ENCODE data around the gene NGRN. TPM values are rescaled to one million over a fixed set of nuclear protein-coding genes. Genes with fewer than 3 reads are reported as not detected.

The NGRN gene
- polyA plus RNA-seq, 1 of the 3 experiments (the other 2 are of a cell fraction) = 48.2 TPM

GRCh38 chr15:90225047-90225446 lies 40.4 kb upstream of the NGRN start:
- no peaks in the 10 kb centered on the region for H3K9me2 ChIP-seq
- H3K4me2 ChIP-seq = no peak overlapping the region
- no peaks in the 10 kb centered on the region for H3K27me3 ChIP-seq (ENCODE audit: insufficient read depth)
- no peaks in the 10 kb centered on the region for H3K79me2 ChIP-seq (ENCODE audit: insufficient read depth)
- H2AFZ ChIP-seq (ENCODE audit: low read depth) = no peak overlapping the region
- TF ChIP-seq JUND (IDR thresholded peaks at IDR 0.05) = no peak
- no peak for TF ChIP-seq ZBTB33 (IDR thresholded peaks at IDR 0.05; ENCODE audit: borderline replicate concordance, low read depth)
- TF ChIP-seq GATA2 (CRISPR knock-in tag; IDR thresholded peaks at IDR 0.05) = no peak
- no peak for TF ChIP-seq CHD2 (IDR thresholded peaks at IDR 0.05; ENCODE audit: low read length, partially characterized antibody)
- TF ChIP-seq, protein P1, sequence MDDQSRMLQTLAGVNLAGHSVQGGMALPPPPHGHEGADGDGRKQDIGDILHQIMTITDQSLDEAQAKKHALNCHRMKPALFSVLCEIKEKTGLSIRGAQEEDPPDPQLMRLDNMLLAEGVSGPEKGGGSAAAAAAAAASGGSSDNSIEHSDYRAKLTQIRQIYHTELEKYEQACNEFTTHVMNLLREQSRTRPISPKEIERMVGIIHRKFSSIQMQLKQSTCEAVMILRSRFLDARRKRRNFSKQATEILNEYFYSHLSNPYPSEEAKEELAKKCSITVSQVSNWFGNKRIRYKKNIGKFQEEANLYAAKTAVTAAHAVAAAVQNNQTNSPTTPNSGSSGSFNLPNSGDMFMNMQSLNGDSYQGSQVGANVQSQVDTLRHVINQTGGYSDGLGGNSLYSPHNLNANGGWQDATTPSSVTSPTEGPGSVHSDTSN (IDR thresholded peaks at IDR 0.05) = no peak
- TF ChIP-seq, protein P2, sequence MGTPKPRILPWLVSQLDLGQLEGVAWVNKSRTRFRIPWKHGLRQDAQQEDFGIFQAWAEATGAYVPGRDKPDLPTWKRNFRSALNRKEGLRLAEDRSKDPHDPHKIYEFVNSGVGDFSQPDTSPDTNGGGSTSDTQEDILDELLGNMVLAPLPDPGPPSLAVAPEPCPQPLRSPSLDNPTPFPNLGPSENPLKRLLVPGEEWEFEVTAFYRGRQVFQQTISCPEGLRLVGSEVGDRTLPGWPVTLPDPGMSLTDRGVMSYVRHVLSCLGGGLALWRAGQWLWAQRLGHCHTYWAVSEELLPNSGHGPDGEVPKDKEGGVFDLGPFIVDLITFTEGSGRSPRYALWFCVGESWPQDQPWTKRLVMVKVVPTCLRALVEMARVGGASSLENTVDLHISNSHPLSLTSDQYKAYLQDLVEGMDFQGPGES (IDR thresholded peaks at IDR 0.05; ENCODE audit: low read depth, low read length) = no peak
- no peak for TF ChIP-seq ELF1 (IDR thresholded peaks at IDR 0.05)
- TF ChIP-seq EP300 (IDR thresholded peaks at IDR 0.05; ENCODE audit: borderline replicate concordance in 1 of 2, low read depth in 1 of 2, low read length in 1 of 2) = no peak
- TF ChIP-seq, protein P3, sequence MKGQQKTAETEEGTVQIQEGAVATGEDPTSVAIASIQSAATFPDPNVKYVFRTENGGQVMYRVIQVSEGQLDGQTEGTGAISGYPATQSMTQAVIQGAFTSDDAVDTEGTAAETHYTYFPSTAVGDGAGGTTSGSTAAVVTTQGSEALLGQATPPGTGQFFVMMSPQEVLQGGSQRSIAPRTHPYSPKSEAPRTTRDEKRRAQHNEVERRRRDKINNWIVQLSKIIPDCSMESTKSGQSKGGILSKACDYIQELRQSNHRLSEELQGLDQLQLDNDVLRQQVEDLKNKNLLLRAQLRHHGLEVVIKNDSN (IDR thresholded peaks at IDR 0.05; ENCODE audit: borderline replicate concordance, low read depth) = no peak
- no peak for TF ChIP-seq NRF1 (IDR thresholded peaks at IDR 0.05; ENCODE audit: low read depth, low read length)
- no peak for TF ChIP-seq TAF1 (IDR thresholded peaks at IDR 0.05; ENCODE audit: borderline replicate concordance, low read depth, low read length)
- TF ChIP-seq, protein P4, sequence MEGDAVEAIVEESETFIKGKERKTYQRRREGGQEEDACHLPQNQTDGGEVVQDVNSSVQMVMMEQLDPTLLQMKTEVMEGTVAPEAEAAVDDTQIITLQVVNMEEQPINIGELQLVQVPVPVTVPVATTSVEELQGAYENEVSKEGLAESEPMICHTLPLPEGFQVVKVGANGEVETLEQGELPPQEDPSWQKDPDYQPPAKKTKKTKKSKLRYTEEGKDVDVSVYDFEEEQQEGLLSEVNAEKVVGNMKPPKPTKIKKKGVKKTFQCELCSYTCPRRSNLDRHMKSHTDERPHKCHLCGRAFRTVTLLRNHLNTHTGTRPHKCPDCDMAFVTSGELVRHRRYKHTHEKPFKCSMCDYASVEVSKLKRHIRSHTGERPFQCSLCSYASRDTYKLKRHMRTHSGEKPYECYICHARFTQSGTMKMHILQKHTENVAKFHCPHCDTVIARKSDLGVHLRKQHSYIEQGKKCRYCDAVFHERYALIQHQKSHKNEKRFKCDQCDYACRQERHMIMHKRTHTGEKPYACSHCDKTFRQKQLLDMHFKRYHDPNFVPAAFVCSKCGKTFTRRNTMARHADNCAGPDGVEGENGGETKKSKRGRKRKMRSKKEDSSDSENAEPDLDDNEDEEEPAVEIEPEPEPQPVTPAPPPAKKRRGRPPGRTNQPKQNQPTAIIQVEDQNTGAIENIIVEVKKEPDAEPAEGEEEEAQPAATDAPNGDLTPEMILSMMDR (IDR thresholded peaks at IDR 0.05) = no peak
- TF ChIP-seq FOSL2 (IDR thresholded peaks at IDR 0.05; ENCODE audit: borderline replicate concordance, low read depth) = no peak
- TF ChIP-seq EZH2phosphoT487 (IDR thresholded peaks at IDR 0.05; ENCODE audit: borderline replicate concordance, low read depth) = no peak
- TF ChIP-seq REST (IDR thresholded peaks at IDR 0.05; ENCODE audit: low read depth, low read length) = no peak
- TF ChIP-seq FOXM1 (IDR thresholded peaks at IDR 0.05; ENCODE audit: low read depth) = no peak
- TF ChIP-seq MXI1 (IDR thresholded peaks at IDR 0.05; ENCODE audit: low read depth, low read length) = no peak
- no peak for TF ChIP-seq RCOR1 (IDR thresholded peaks at IDR 0.05; ENCODE audit: low read length)
- TF ChIP-seq YY1 (IDR thresholded peaks at IDR 0.05; ENCODE audit: low read depth) = no peak
- no peak for TF ChIP-seq TCF12 (IDR thresholded peaks at IDR 0.05)
- no peaks in the 10 kb centered on the region for H3F3A ChIP-seq (replicated peaks; ENCODE audit: insufficient read depth)
- no peak overlapping the region for H3K9ac ChIP-seq
- CTCF ChIA-PET = interaction anchor here (1.3 kb wide), 2 partner anchors 10 to 95 kb away, joined by 3 read pairs; no protein-coding TSS in a partner anchor
- 97% methylated on average over 9 of the region's 17 CpGs for WGBS (ENCODE audit: low lambda C conversion rate)
- H3K4me3 ChIP-seq (ENCODE audit: low read depth in 2 of 2, low read length in 1 of 2) = no peak overlapping the region
- peaks cover 10 to 56% of the 10 kb centered on the region in 2 experiments for H3K36me3 ChIP-seq (replicated peaks in 1 of 2; ENCODE audit: control insufficient read depth in 1 of 2, insufficient read depth in 2 of 2, low read length in 1 of 2)
- H3K9me3 ChIP-seq = no peaks in the 10 kb centered on the region
- no peak overlapping the region; a peak in 1 of 4 replicates for H3K27ac ChIP-seq (ENCODE audit: low read depth in 2 of 2, low read length in 1 of 2)
- no peak for DNase-seq
- no peaks in the 10 kb centered on the region for H4K20me1 ChIP-seq (ENCODE audit: insufficient read depth)
- POLR2A ChIA-PET = no interaction called here
- peaks cover 0 to 7% of the 10 kb centered on the region in 2 experiments; a peak in 1 of 4 replicates for H3K4me1 ChIP-seq (ENCODE audit: control insufficient read depth in 1 of 2, insufficient read depth in 2 of 2, low read depth in 1 of 2, low read length in 1 of 2)
